Naive thymus-derived CD4-positive, alpha-beta T cell (primary cell): ENCODE measurements around the gene AP5S1. TPM values are rescaled to one million over a fixed set of nuclear protein-coding genes. Genes with fewer than 3 reads are reported as not detected.

ENCODE experiments used
- ATAC-seq: fragments of 150-1000 bp; cut with Tn5 transposase; 2 replicates; pipeline ENCODE4 v1.10.0; 2021; ENCODE audit warnings: mild to moderate bottlenecking, moderate library complexity
- CTCF ChIA-PET: fragments of 350-600 bp; sonication (Branson Sonifier 250); formaldehyde crosslinking; loops from one replicate; lab custom pipeline; 2021; ENCODE audit warnings: antibody characterized with exemption; lab: Charles Lee
- POLR2A ChIA-PET: fragments of 350-600 bp; sonication (Branson Sonifier 250); formaldehyde crosslinking; loops from one replicate; lab custom pipeline; 2021; ENCODE audit warnings: antibody characterized with exemption, inconsistent platforms; lab: Charles Lee
- DNase-seq, 9 donors: peaks; one replicate each; pipeline versions ENCODE4 v3.0.0 to v3.0.0-alpha.2; 2020 to 2022; ENCODE audit warnings: mixed read lengths in 1 of 9
- H3K27ac ChIP-seq: one replicate; pipeline ENCODE4 v1.7.0; 2013; ENCODE audit warnings: mild to moderate bottlenecking, low read depth, low read length, moderate library complexity
- H3K27me3 ChIP-seq, 2 donors: one replicate each; pipeline ENCODE4 v1.7.0; 2013; ENCODE audit warnings: low read length in 2 of 2, mild to moderate bottlenecking in 2 of 2, moderate library complexity in 2 of 2; ENCODE audit not compliant: control insufficient read depth in 2 of 2, insufficient read depth in 2 of 2
- H3K36me3 ChIP-seq, 3 experiments: 1 replicate in 2 of 3; 2 replicates in 1 of 3; pipeline ENCODE4 v1.7.0; 2013; ENCODE audit warnings: low read length in 3 of 3, mild to moderate bottlenecking in 3 of 3, moderate library complexity in 1 of 3; ENCODE audit not compliant: insufficient read depth in 3 of 3, control insufficient read depth in 2 of 3
- H3K4me1 ChIP-seq, 2 donors: one replicate each; pipeline ENCODE4 v1.7.0; 2013; ENCODE audit warnings: low read length in 2 of 2, mild to moderate bottlenecking in 2 of 2, moderate library complexity in 1 of 2; ENCODE audit not compliant: control insufficient read depth in 2 of 2, insufficient read depth in 2 of 2
- H3K4me3 ChIP-seq: 2 replicates; pipeline ENCODE4 v1.7.0; 2013; ENCODE audit warnings: mild to moderate bottlenecking, low read length
- H3K9me3 ChIP-seq, 3 experiments: 1 replicate in 2 of 3; 2 replicates in 1 of 3; pipeline ENCODE4 v1.7.0; 2013; ENCODE audit warnings: low read length in 3 of 3; ENCODE audit not compliant: control insufficient read depth in 2 of 3
- H3K27ac Mint-ChIP-seq, 9 donors: one replicate each; pipeline ENCODE4 v1.8.0; 2020 to 2022; ENCODE audit warnings: mixed read lengths in 9 of 9, mild to moderate bottlenecking in 8 of 9, moderate library complexity in 5 of 9, inconsistent platforms in 2 of 9
- H3K27me3 Mint-ChIP-seq, 5 donors: one replicate each; pipeline ENCODE4 v1.8.0; 2021 to 2022; ENCODE audit warnings: mixed read lengths in 5 of 5, mild to moderate bottlenecking in 1 of 5
- H3K36me3 Mint-ChIP-seq, 5 donors: one replicate each; pipeline ENCODE4 v1.8.0; 2020 to 2022; ENCODE audit warnings: mixed read lengths in 5 of 5, mild to moderate bottlenecking in 3 of 5, inconsistent platforms in 1 of 5
- H3K4me1 Mint-ChIP-seq, 7 donors: one replicate each; pipeline ENCODE4 v1.8.0; 2020 to 2022; ENCODE audit warnings: mixed read lengths in 7 of 7, mild to moderate bottlenecking in 3 of 7, inconsistent platforms in 1 of 7
- H3K4me3 Mint-ChIP-seq, 10 donors: one replicate each; pipeline ENCODE4 v1.8.0; 2020 to 2022; ENCODE audit warnings: mild to moderate bottlenecking in 10 of 10, mixed read lengths in 10 of 10, moderate library complexity in 6 of 10, inconsistent platforms in 2 of 10
- H3K9me3 Mint-ChIP-seq, 11 donors: one replicate each; pipeline ENCODE4 v1.8.0; 2020 to 2022; ENCODE audit warnings: mixed read lengths in 11 of 11, mild to moderate bottlenecking in 4 of 11, inconsistent platforms in 1 of 11, moderate library complexity in 1 of 11
- intact Hi-C, 2 donors: fragments of 100-400 bp; cut with micrococcal nuclease; formaldehyde crosslinking; loops; one replicate each; pipeline ENCODE4 v1.15.1; 2023
- polyA plus RNA-seq, 2 donors: library from polyadenylated mRNA; unstranded; fragments of 300-500 nt; fragmentation: Illumina TruSeq; gene quantifications; one replicate each; pipeline ENCODE4 v1.2.3, GENCODE V29; 2021
- total RNA-seq, 6 experiments: library from RNA in 5 of 6; stranded (reverse) in 5 of 6; gene quantifications; 1 replicate in 5 of 6; 2 replicates in 1 of 6; pipeline ENCODE4 v1.2.3 and lab custom pipeline; 2021 to 2026

AP5S1 gene
- total and polyA plus RNA-seq, 7 experiments from 2014 or later: 7.9 to 25.9 (median 12.3) TPM

- H3K4me1 ChIP-seq: peaks cover 64 to 71% of the 10 kb centered on the region in 2 donors
- intact Hi-C loops: no loop called here
- DNase-seq (no peak), ATAC-seq (no peak)
- POLR2A ChIA-PET: interaction anchor here (0.6 to 13.1 kb wide), 5 partner anchors 10 to 172 kb away, joined by 3 to 134 read pairs (median 6); partner anchors contain the start of genes ADISSP and CDC25B
- H3K36me3 ChIP-seq: no peaks in the 10 kb centered on the region
- H3K36me3 Mint-ChIP-seq: peaks cover 0 to 20% (median 0%) of the 10 kb centered on the region in 5 donors
- CTCF ChIA-PET: interaction anchor here (0.9 to 6.8 kb wide), 7 partner anchors 8 to 45 kb away, joined by 3 to 45 read pairs (median 4); partner anchors contain the start of genes ADISSP, AP5S1, CDC25B and CENPB
- no peaks in the 10 kb centered on the region for H3K9me3 Mint-ChIP-seq
- H3K9me3 ChIP-seq: no peaks in the 10 kb centered on the region
- no peaks in the 10 kb centered on the region for H3K27me3 Mint-ChIP-seq
- H3K4me3 ChIP-seq: peak overlapping the region; percentile 62
- no peaks in the 10 kb centered on the region for H3K27me3 ChIP-seq
- peak overlapping the region; percentile 94 to 100 (median 98) for H3K27ac Mint-ChIP-seq
- peaks cover 52 to 78% (median 68%) of the 10 kb centered on the region in 7 donors for H3K4me1 Mint-ChIP-seq
- peak overlapping the region; percentile 84 for H3K27ac ChIP-seq
- peak overlapping the region; percentile 77 to 96 (median 90) for H3K4me3 Mint-ChIP-seq
These were observed 8.1 kb upstream of the AP5S1 start for GRCh38 chr20:3812259-3812681.

GRCh38 chr20:3812975-3813847 lies 7.1 kb upstream of the AP5S1 start:
- no peaks in the 10 kb centered on the region for H3K27me3 Mint-ChIP-seq
- no peak overlapping the region for H3K4me3 ChIP-seq
- H3K9me3 ChIP-seq: no peaks in the 10 kb centered on the region
- H3K4me3 Mint-ChIP-seq: peak overlapping the region; percentile 39 to 90 (median 66)
- intact Hi-C loops: no loop called here
- H3K36me3 Mint-ChIP-seq: peaks cover 0 to 20% (median 0%) of the 10 kb centered on the region in 5 donors
- H3K4me1 Mint-ChIP-seq: peaks cover 45 to 72% (median 66%) of the 10 kb centered on the region in 7 donors
- H3K36me3 ChIP-seq: no peaks in the 10 kb centered on the region
- ATAC-seq (no peak), DNase-seq (peak in 1 of 9 donors; percentile 14)
- H3K27me3 ChIP-seq: no peaks in the 10 kb centered on the region
- H3K9me3 Mint-ChIP-seq: no peaks in the 10 kb centered on the region
- CTCF ChIA-PET: interaction anchor here (0.8 to 6.8 kb wide), 9 partner anchors 9 to 45 kb away, joined by 3 to 45 read pairs (median 5); partner anchors contain the start of genes CDC25B and CENPB
- POLR2A ChIA-PET: interaction anchor here (0.8 to 13.1 kb wide), 6 partner anchors 9 to 176 kb away, joined by 3 to 134 read pairs (median 8); partner anchors contain the start of genes ADISSP and CDC25B
- peak overlapping the region; percentile 65 for H3K27ac ChIP-seq
- H3K27ac Mint-ChIP-seq: peak overlapping the region; percentile 74 to 100 (median 96)
- peaks cover 55 to 69% of the 10 kb centered on the region in 2 donors for H3K4me1 ChIP-seq

- Mint-ChIP-seq H3K4me1 (peaks cover 44 to 74% (median 68%) of the 10 kb centered on the region in 7 donors), H3K9me3 (no peaks in the 10 kb centered on the region), H3K27me3 (no peaks in the 10 kb centered on the region), H3K4me3 (peak overlapping the region; percentile 39 to 90 (median 66)), H3K27ac (peak overlapping the region in 8 of 9 donors; percentile 93 to 100 (median 97)), H3K36me3 (peaks cover 0 to 20% (median 0%) of the 10 kb centered on the region in 5 donors)
- Histone ChIP-seq H3K27me3 (no peaks in the 10 kb centered on the region), H3K9me3 (no peaks in the 10 kb centered on the region), H3K4me3 (no peak overlapping the region), H3K4me1 (peaks cover 58 to 75% of the 10 kb centered on the region in 2 donors), H3K27ac (peak overlapping the region; percentile 65), H3K36me3 (no peaks in the 10 kb centered on the region)
- POLR2A ChIA-PET: interaction anchor here (0.6 to 13.1 kb wide), 10 partner anchors 10 to 665 kb away, joined by 3 to 134 read pairs (median 4); partner anchors contain the start of genes ADISSP and CDC25B
- DNase-seq (peak in 1 of 9 donors; percentile 17), ATAC-seq (no peak)
- CTCF ChIA-PET: interaction anchor here (0.8 to 6.8 kb wide), 8 partner anchors 9 to 41 kb away, joined by 3 to 45 read pairs (median 4); partner anchors contain the start of genes CDC25B and CENPB
- intact Hi-C loops: no loop called here
These were observed 6.3 kb upstream of the AP5S1 start for GRCh38 chr20:3813848-3814581.

- DNase-seq (no peak), ATAC-seq (no peak)
- Mint-ChIP-seq H3K4me1 (peaks cover 44 to 77% (median 74%) of the 10 kb centered on the region in 7 donors), H3K9me3 (no peaks in the 10 kb centered on the region), H3K27ac (peak overlapping the region in 7 of 9 donors; percentile 89 to 96 (median 92)), H3K4me3 (peak overlapping the region in 6 of 10 donors; percentile 10 to 90 (median 40)), H3K27me3 (no peaks in the 10 kb centered on the region), H3K36me3 (peaks cover 0 to 18% (median 0%) of the 10 kb centered on the region in 5 donors)
- no peaks in the 10 kb centered on the region for H3K9me3 ChIP-seq
- POLR2A ChIA-PET: interaction anchor here (0.8 to 13.1 kb wide), 5 partner anchors 11 to 75 kb away, joined by 3 to 134 read pairs (median 5); partner anchors contain the start of genes ADISSP and CDC25B
- peaks cover 61 to 78% of the 10 kb centered on the region in 2 donors for H3K4me1 ChIP-seq
- H3K4me3 ChIP-seq: no peak overlapping the region
- H3K27me3 ChIP-seq: no peaks in the 10 kb centered on the region
- H3K27ac ChIP-seq: no peak overlapping the region
- CTCF ChIA-PET: interaction anchor here (1.0 to 6.8 kb wide), 5 partner anchors 15 to 40 kb away, joined by 3 to 45 read pairs (median 6); partner anchors contain the start of gene CDC25B
- intact Hi-C loops: no loop called here
- no peaks in the 10 kb centered on the region for H3K36me3 ChIP-seq
These were observed 5.3 kb upstream of the AP5S1 start for GRCh38 chr20:3814928-3815495.

GRCh38 chr20:3815703-3816315 lies 4.5 kb upstream of the AP5S1 start:
- H3K27ac Mint-ChIP-seq: peak overlapping the region; percentile 81 to 98 (median 92)
- Histone ChIP-seq H3K4me3 (no peak overlapping the region), H3K4me1 (peaks cover 55 to 73% of the 10 kb centered on the region in 2 donors), H3K36me3 (no peaks in the 10 kb centered on the region), H3K27ac (peak overlapping the region; percentile 47), H3K9me3 (no peaks in the 10 kb centered on the region), H3K27me3 (no peaks in the 10 kb centered on the region)
- H3K4me3 Mint-ChIP-seq: peak overlapping the region; percentile 59 to 90 (median 80)
- H3K9me3 Mint-ChIP-seq: no peaks in the 10 kb centered on the region
- peaks cover 44 to 74% (median 70%) of the 10 kb centered on the region in 7 donors for H3K4me1 Mint-ChIP-seq
- DNase-seq (peak in 4 of 9 donors; percentile 31 to 37 (median 34)), ATAC-seq (no peak)
- no peaks in the 10 kb centered on the region for H3K27me3 Mint-ChIP-seq
- H3K36me3 Mint-ChIP-seq: peaks cover 0 to 15% (median 0%) of the 10 kb centered on the region in 5 donors
- POLR2A ChIA-PET: interaction anchor here (0.8 to 13.1 kb wide), 4 partner anchors 10 to 74 kb away, joined by 3 to 134 read pairs (median 4); partner anchors contain the start of gene CDC25B
- intact Hi-C loops: no loop called here
- CTCF ChIA-PET: interaction anchor here (1.1 to 6.8 kb wide), 3 partner anchors 16 to 29 kb away, joined by 4 to 45 read pairs (median 9); partner anchors contain the start of gene CDC25B
